ENCODE data around the gene FOXP2.

GRCh38 chr7:114569220-114569619 is 154.6 kb downstream of the FOXP2 start:
- TF ChIP-seq CTCF (conservative IDR thresholded peaks at IDR 0.05): no peak
- no peak for TF ChIP-seq ZFX (IDR thresholded peaks at IDR 0.05)
